SK-N-SH (cell line): ENCODE data around the gene MINDY4. TPM values are rescaled to one million over a fixed set of nuclear protein-coding genes. Genes with fewer than 3 reads are reported as not detected.

ENCODE experiments used
- CTCF ChIA-PET: fragments of 300-600, 350-600 bp; formaldehyde crosslinking; extraction: SDS; loops from one replicate; lab custom pipeline; 2021; lab: Yijun Ruan, JAX
- POLR2A ChIA-PET: fragments of 350-600 bp; sonication (Branson Sonifier 250); formaldehyde crosslinking; extraction: SDS; loops from one replicate; lab custom pipeline; 2020; ENCODE audit warnings: antibody characterized with exemption, inconsistent platforms; lab: Yijun Ruan, JAX
- DNase-seq: peaks from one replicate; pipeline ENCODE4 v3.0.0; 2012
- H2AFZ ChIP-seq: fragments of 200-600 bp; sonication (generic); 2 replicates; pipeline ENCODE4 v1.8.1; 2016; ENCODE audit warnings: antibody characterized with exemption, mild to moderate bottlenecking, low read depth
- H3F3A ChIP-seq: fragments of 200-600 bp; sonication (generic); replicated peaks from 2 replicates; pipeline ENCODE3; 2016; ENCODE audit warnings: antibody characterized with exemption, mild to moderate bottlenecking; ENCODE audit not compliant: insufficient read depth
- H3K27ac ChIP-seq, 2 experiments: fragments of 200-500 bp in 1 of 2; fragments of 200-600 bp in 1 of 2; sonication (Bioruptor generic) in 1 of 2; sonication (generic), shearing (Covaris generic) in 1 of 2; 2 replicates each; pipeline versions ENCODE4 v1.5.1 to v1.6.1; 2014 to 2016; ENCODE audit warnings: low read depth in 2 of 2, inconsistent platforms in 1 of 2, low read length in 1 of 2, mild to moderate bottlenecking in 1 of 2, mixed read lengths in 1 of 2
- H3K27me3 ChIP-seq: fragments of 200-600 bp; sonication (generic), shearing (Covaris generic); 2 replicates; pipeline ENCODE4 v1.6.1; 2016; ENCODE audit warnings: mixed run types; ENCODE audit not compliant: insufficient read depth
- H3K36me3 ChIP-seq, 2 experiments: fragments of 200-500 bp in 1 of 2; fragments of 200-600 bp in 1 of 2; sonication (Bioruptor generic) in 1 of 2; sonication (generic) in 1 of 2; replicated peaks in 1 of 2; 2 replicates each; pipeline versions ENCODE3 to v1.5.1; 2014 to 2016; ENCODE audit warnings: low read length in 1 of 2, mild to moderate bottlenecking in 1 of 2; ENCODE audit not compliant: insufficient read depth in 2 of 2, control insufficient read depth in 1 of 2
- H3K4me1 ChIP-seq, 2 experiments: fragments of 200-500 bp in 1 of 2; fragments of 200-600 bp in 1 of 2; sonication (Bioruptor generic) in 1 of 2; sonication (generic), shearing (Covaris generic) in 1 of 2; 2 replicates each; pipeline versions ENCODE4 v1.5.1 to v1.6.1; 2014 to 2016; ENCODE audit warnings: low read depth in 1 of 2, low read length in 1 of 2, mixed run types in 1 of 2; ENCODE audit not compliant: insufficient read depth in 2 of 2, control insufficient read depth in 1 of 2
- H3K4me2 ChIP-seq: fragments of 200-600 bp; sonication (generic), shearing (Covaris generic); 2 replicates; pipeline ENCODE4 v1.6.1; 2017; ENCODE audit warnings: mixed run types
- H3K4me3 ChIP-seq, 2 experiments: fragments of 200-500 bp in 1 of 2; fragments of 200-600 bp in 1 of 2; sonication (Bioruptor generic) in 1 of 2; sonication (generic), shearing (Covaris generic) in 1 of 2; 2 replicates each; pipeline versions ENCODE4 v1.5.1 to v1.8.1; 2014 to 2016; ENCODE audit warnings: low read depth in 2 of 2, inconsistent platforms in 1 of 2, low read length in 1 of 2, mild to moderate bottlenecking in 1 of 2, mixed read lengths in 1 of 2, moderate library complexity in 1 of 2
- H3K79me2 ChIP-seq: fragments of 200-600 bp; sonication (generic); 2 replicates; pipeline ENCODE4 v1.8.1; 2017; ENCODE audit warnings: mild to moderate bottlenecking; ENCODE audit not compliant: insufficient read depth
- H3K9ac ChIP-seq: fragments of 200-600 bp; sonication (generic); 2 replicates; pipeline ENCODE4 v1.6.1; 2017; ENCODE audit warnings: mixed run types
- H3K9me2 ChIP-seq: fragments of 200-600 bp; sonication (generic); 2 replicates; pipeline ENCODE4 v1.6.1; 2017; ENCODE audit warnings: mixed run types
- H3K9me3 ChIP-seq: fragments of 200-600 bp; sonication (generic); 2 replicates; pipeline ENCODE4 v1.6.1; 2017; ENCODE audit warnings: mixed run types, mild to moderate bottlenecking, moderate library complexity
- H4K20me1 ChIP-seq: fragments of 200-600 bp; sonication (generic); 2 replicates; pipeline ENCODE4 v1.6.1; 2017; ENCODE audit warnings: mild to moderate bottlenecking, mixed run types; ENCODE audit not compliant: insufficient read depth
- CHD2 ChIP-seq: fragments of 150-350 bp; IDR thresholded peaks from 2 replicates; pipeline ENCODE4 v1.6.1; 2018; ENCODE audit warnings: low read length; ENCODE audit not compliant: partially characterized antibody
- EP300 ChIP-seq, 2 experiments: IDR thresholded peaks; 2 replicates each; pipeline versions ENCODE4 v1.4.0 to v1.6.1; 2012; ENCODE audit warnings: borderline replicate concordance in 1 of 2, low read depth in 1 of 2, low read length in 1 of 2
- JUND ChIP-seq: IDR thresholded peaks from 2 replicates; pipeline ENCODE4 v1.4.0; 2012
- NFIC ChIP-seq: IDR thresholded peaks from 2 replicates; pipeline ENCODE4 v1.4.0; 2012; ENCODE audit warnings: borderline replicate concordance
- POLR2AphosphoS5 ChIP-seq: IDR thresholded peaks from 2 replicates; pipeline ENCODE4 v1.6.1; 2012; ENCODE audit warnings: low read depth, low read length
- RCOR1 ChIP-seq: fragments of 150-350 bp; IDR thresholded peaks from 2 replicates; pipeline ENCODE4 v1.6.1; 2017; ENCODE audit warnings: antibody characterized with exemption, low read length
- TCF12 ChIP-seq: IDR thresholded peaks from 2 replicates; pipeline ENCODE4 v1.4.0; 2012
- TEAD4 ChIP-seq: IDR thresholded peaks from 2 replicates; pipeline ENCODE4 v1.4.0; 2012; ENCODE audit warnings: mild to moderate bottlenecking, borderline replicate concordance; ENCODE audit not compliant: insufficient read depth
- WGBS: methylation state at CpG from one replicate; pipeline ENCODE4 v1.1.6; 2017; ENCODE audit warnings: low lambda C conversion rate; 5-methylcytosine and 5-hydroxymethylcytosine counted together
- polyA plus RNA-seq, 3 experiments: library from polyadenylated mRNA; depleted of rRNA; stranded (reverse); fragments of >200 nt; gene quantifications; 2 replicates each; pipeline ENCODE4 v1.2.3, GENCODE V29; 2012

Gene MINDY4
- polyA plus RNA-seq, 1 of the 3 experiments (the other 2 are of a cell fraction), result 1.8 TPM

- peak; percentile 29; the same call in 1 of the 2 replicates for TF ChIP-seq POLR2AphosphoS5
- TF ChIP-seq TEAD4, result 0 out of 2 replicates have a peak, but pooled peaks have one; percentile 16
- no peak; the same call in 1 of the 2 replicates for TF ChIP-seq JUND
- peak; percentile 79 for TF ChIP-seq TCF12
Measured at GRCh38 chr7:30845426-30846135, 74.4 kb downstream of the MINDY4 start (continued).

GRCh38 chr7:30846378-30846777 is 75.2 kb downstream of the MINDY4 start:
- no peaks in the 10 kb centered on the region for H3K9me3 ChIP-seq
- H3K27me3 ChIP-seq, result no peaks in the 10 kb centered on the region; the same call in 1 of the 2 replicates
- peak overlapping the region in 1 of 2 experiments; percentile 75; a peak in 2 of 4 replicates for H3K27ac ChIP-seq
- peaks cover 5% of the 10 kb centered on the region for H3F3A ChIP-seq
- H4K20me1 ChIP-seq, result no peaks in the 10 kb centered on the region
- no peak overlapping the region for H2AFZ ChIP-seq
- TF ChIP-seq CHD2 (no peak), NFIC (peak; percentile 25; the same call in 1 of the 2 replicates)
- peak overlapping the region; percentile 14; the same call in 1 of the 2 replicates for H3K4me2 ChIP-seq
- H3K9ac ChIP-seq, result no peak overlapping the region
- WGBS, result 78% methylated on average over 5 of the region's 6 CpGs
- POLR2A ChIA-PET, result no interaction called here
- H3K9me2 ChIP-seq, result no peaks in the 10 kb centered on the region
- no peaks in the 10 kb centered on the region for H3K79me2 ChIP-seq
- CTCF ChIA-PET, result interaction anchor here (2.3 kb wide), 1 partner anchor 93 kb away, joined by 6 read pairs; no protein-coding TSS in a partner anchor
- no peaks in the 10 kb centered on the region for H3K36me3 ChIP-seq
- H3K4me1 ChIP-seq, result peaks cover 19 to 59% of the 10 kb centered on the region in 2 experiments; a peak in 2 of 4 replicates
- H3K4me3 ChIP-seq, result no peak overlapping the region
- no peak for DNase-seq

- Histone ChIP-seq H3K9ac (no peak overlapping the region), H4K20me1 (no peaks in the 10 kb centered on the region), H2AFZ (no peak overlapping the region), H3K27ac (no peak overlapping the region), H3K27me3 (no peaks in the 10 kb centered on the region; the same call in 1 of the 2 replicates), H3K9me2 (no peaks in the 10 kb centered on the region), H3K36me3 (no peaks in the 10 kb centered on the region), H3F3A (peaks cover 5% of the 10 kb centered on the region), H3K9me3 (no peaks in the 10 kb centered on the region), H3K79me2 (no peaks in the 10 kb centered on the region), H3K4me2 (no peak overlapping the region), H3K4me1 (peaks cover 14 to 48% of the 10 kb centered on the region in 2 experiments; a peak in 2 of 4 replicates), H3K4me3 (no peak overlapping the region)
- DNase-seq, result no peak
- no peak for TF ChIP-seq EP300 (IDR thresholded peaks at IDR 0.05; ENCODE audit: borderline replicate concordance in 1 of 2, low read depth in 1 of 2, low read length in 1 of 2)
- no peak for TF ChIP-seq RCOR1
- TF ChIP-seq NFIC, result no peak
- TF ChIP-seq TEAD4, result no peak
- POLR2A ChIA-PET, result no interaction called here
- CTCF ChIA-PET, result interaction anchor here (1.0 to 2.3 kb wide), 3 partner anchors 11 to 91 kb away, joined by 3 to 6 read pairs (median 3); no protein-coding TSS in a partner anchor
- WGBS, result 91% methylated on average over 7 of the region's 7 CpGs
Measured at GRCh38 chr7:30848121-30848855, 77.1 kb downstream of the MINDY4 start.
